ENCODE measurements around the gene CTSK.
"Not testable (repeated sequence)": the region's sequence is repeated elsewhere in the genome, so short reads cannot be mapped to it uniquely, and the experiment has no call there.

The CTSK gene

DNA sequence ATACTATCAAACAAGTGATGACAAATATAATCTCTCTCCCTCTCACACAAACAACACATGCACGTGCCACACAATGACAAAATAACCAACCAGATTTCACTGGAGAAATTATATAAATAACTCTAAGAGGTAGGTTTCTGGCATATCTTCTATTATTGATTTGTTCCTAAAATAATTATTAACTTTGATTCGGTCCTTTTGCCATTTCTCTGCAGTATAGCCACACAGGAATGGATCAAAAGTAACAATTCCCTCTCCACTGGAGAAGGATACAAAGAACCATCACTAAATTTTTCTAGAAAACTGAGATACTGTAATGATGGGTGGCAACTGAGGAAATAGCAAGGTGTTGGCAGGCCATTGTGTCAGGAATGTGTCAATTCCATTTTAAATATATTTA, 34.9 kb upstream of the CTSK start:
- no peak overlapping the region for H3K4me3 ChIP-seq (ENCODE audit: low read length)
- H3K4me2 ChIP-seq (ENCODE audit: low read length): no peak overlapping the region
- H3K4me1 ChIP-seq (ENCODE audit: low read length): peaks cover 27% of the 10 kb centered on the region
- H3K27me3 ChIP-seq (ENCODE audit: low read depth, low read length): no peaks in the 10 kb centered on the region
- H2AFZ ChIP-seq (ENCODE audit: low read depth, low read length): no peak overlapping the region
- no peak overlapping the region for H3K27ac ChIP-seq (ENCODE audit: low read length)
- no peaks in the 10 kb centered on the region for H4K20me1 ChIP-seq (ENCODE audit: insufficient read depth, low read length)
- H3K9me3 ChIP-seq (ENCODE audit: insufficient read depth, low read length): no peaks in the 10 kb centered on the region
- H3K36me3 ChIP-seq (replicated peaks; ENCODE audit: low read depth, low read length): peaks cover 44% of the 10 kb centered on the region
- no peak overlapping the region for H3K9ac ChIP-seq (ENCODE audit: low read length)
- TF ChIP-seq EZH2phosphoT487 (IDR thresholded peaks at IDR 0.05; ENCODE audit: low read depth): no peak
- TF ChIP-seq, protein P1, sequence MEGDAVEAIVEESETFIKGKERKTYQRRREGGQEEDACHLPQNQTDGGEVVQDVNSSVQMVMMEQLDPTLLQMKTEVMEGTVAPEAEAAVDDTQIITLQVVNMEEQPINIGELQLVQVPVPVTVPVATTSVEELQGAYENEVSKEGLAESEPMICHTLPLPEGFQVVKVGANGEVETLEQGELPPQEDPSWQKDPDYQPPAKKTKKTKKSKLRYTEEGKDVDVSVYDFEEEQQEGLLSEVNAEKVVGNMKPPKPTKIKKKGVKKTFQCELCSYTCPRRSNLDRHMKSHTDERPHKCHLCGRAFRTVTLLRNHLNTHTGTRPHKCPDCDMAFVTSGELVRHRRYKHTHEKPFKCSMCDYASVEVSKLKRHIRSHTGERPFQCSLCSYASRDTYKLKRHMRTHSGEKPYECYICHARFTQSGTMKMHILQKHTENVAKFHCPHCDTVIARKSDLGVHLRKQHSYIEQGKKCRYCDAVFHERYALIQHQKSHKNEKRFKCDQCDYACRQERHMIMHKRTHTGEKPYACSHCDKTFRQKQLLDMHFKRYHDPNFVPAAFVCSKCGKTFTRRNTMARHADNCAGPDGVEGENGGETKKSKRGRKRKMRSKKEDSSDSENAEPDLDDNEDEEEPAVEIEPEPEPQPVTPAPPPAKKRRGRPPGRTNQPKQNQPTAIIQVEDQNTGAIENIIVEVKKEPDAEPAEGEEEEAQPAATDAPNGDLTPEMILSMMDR (IDR thresholded peaks at IDR 0.05; ENCODE audit: low read depth, low read length): no peak
- no peaks in the 10 kb centered on the region for H3K79me2 ChIP-seq (ENCODE audit: low read length)

DNA sequence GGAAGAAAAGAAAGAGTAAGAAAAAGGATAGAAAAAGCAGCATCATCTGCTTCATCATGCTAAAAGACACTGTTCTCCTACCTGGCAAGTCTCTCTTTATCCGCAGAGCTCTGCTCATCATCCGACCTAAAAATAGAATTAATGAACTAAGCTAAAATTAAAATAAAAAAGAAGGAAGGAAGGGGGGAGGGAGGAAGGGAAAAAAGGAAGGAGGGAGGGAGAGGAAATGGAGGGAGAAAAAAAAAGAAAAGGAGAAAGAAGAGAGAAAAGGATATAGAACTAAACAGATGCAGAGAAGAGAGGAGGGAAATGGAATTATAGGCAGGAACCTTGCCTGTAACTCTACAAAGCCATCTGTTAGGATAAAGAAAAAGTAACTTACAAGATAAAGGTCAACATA, 34.3 kb upstream of the CTSK start:
- Histone ChIP-seq H3K4me3 (ENCODE audit: low read length) (no peak overlapping the region), H2AFZ (ENCODE audit: low read depth, low read length) (no peak overlapping the region), H3K79me2 (ENCODE audit: low read length) (no peaks in the 10 kb centered on the region), H3K27me3 (ENCODE audit: low read depth, low read length) (no peaks in the 10 kb centered on the region), H3K4me1 (ENCODE audit: low read length) (peaks cover 33% of the 10 kb centered on the region), H3K9me3 (ENCODE audit: insufficient read depth, low read length) (no peaks in the 10 kb centered on the region), H3K9ac (ENCODE audit: low read length) (no peak overlapping the region), H3K27ac (ENCODE audit: low read length) (no peak overlapping the region), H4K20me1 (ENCODE audit: insufficient read depth, low read length) (no peaks in the 10 kb centered on the region), H3K36me3 (replicated peaks; ENCODE audit: low read depth, low read length) (peaks cover 46% of the 10 kb centered on the region), H3K4me2 (ENCODE audit: low read length) (no peak overlapping the region)
- TF ChIP-seq EZH2phosphoT487 (IDR thresholded peaks at IDR 0.05; ENCODE audit: low read depth): no peak
- TF ChIP-seq, protein P1 (IDR thresholded peaks at IDR 0.05; ENCODE audit: low read depth, low read length): no peak

DNA sequence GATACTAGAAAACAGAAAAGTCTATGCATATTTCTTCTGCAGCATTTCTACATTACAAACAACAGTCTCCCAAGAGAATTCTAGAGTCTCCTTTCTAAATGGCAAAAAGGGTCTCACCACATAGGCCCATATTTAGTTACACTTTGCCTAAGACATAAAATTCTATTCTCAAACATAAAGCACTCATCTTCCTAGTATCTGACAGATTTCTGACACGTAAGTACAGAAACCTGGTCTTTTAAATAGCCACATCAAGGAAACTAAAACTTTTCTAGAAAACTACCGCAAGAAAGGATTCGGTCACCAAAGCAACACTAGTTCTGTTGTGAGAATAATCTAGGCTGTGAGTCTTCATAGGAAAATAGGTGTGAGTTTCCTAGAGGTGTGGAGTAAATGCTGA, 33.6 kb upstream of the CTSK start:
- Histone ChIP-seq H3K27ac (ENCODE audit: low read length) (no peak overlapping the region), H3K4me1 (ENCODE audit: low read length) (peaks cover 36% of the 10 kb centered on the region), H3K79me2 (ENCODE audit: low read length) (no peaks in the 10 kb centered on the region), H3K4me3 (ENCODE audit: low read length) (no peak overlapping the region), H3K36me3 (replicated peaks; ENCODE audit: low read depth, low read length) (peaks cover 44% of the 10 kb centered on the region), H3K9ac (ENCODE audit: low read length) (no peak overlapping the region), H3K4me2 (ENCODE audit: low read length) (no peak overlapping the region), H3K9me3 (ENCODE audit: insufficient read depth, low read length) (no peaks in the 10 kb centered on the region), H3K27me3 (ENCODE audit: low read depth, low read length) (no peaks in the 10 kb centered on the region), H2AFZ (ENCODE audit: low read depth, low read length) (no peak overlapping the region), H4K20me1 (ENCODE audit: insufficient read depth, low read length) (no peaks in the 10 kb centered on the region)
- no peak for TF ChIP-seq EZH2phosphoT487 (IDR thresholded peaks at IDR 0.05; ENCODE audit: low read depth)
- TF ChIP-seq, protein P1 (IDR thresholded peaks at IDR 0.05; ENCODE audit: low read depth, low read length): no peak

DNA sequence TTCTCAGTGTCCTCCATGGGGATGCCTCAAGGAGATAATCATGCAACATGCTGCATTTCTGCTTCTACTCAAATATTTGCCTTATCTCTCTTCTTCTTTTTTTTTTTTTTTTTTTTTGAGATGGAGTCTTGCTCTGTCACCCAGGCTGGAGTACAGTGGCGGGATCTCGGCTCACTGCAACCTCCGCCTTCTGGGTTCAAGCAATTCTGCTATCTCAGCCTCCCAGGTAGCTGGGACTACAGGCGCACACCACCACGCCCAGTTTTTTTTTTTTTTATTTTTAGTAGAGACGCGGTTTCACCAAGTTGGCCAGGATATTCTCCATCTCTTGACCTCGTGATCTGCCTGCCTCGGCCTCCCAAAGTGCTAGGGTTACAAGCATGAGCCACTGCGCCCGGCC, 32.8 kb upstream of the CTSK start:
- H3K27ac ChIP-seq (ENCODE audit: low read length); H3K79me2 ChIP-seq (ENCODE audit: low read length); H3K27me3 ChIP-seq (ENCODE audit: low read depth, low read length); H3K9me3 ChIP-seq (ENCODE audit: insufficient read depth, low read length); H2AFZ ChIP-seq (ENCODE audit: low read depth, low read length); H3K4me2 ChIP-seq (ENCODE audit: low read length); H3K9ac ChIP-seq (ENCODE audit: low read length); H4K20me1 ChIP-seq (ENCODE audit: insufficient read depth, low read length); H3K4me3 ChIP-seq (ENCODE audit: low read length): not testable (repeated sequence)
- Histone ChIP-seq H3K36me3 (replicated peaks; ENCODE audit: low read depth, low read length) (peaks cover 42% of the 10 kb centered on the region), H3K4me1 (ENCODE audit: low read length) (peaks cover 38% of the 10 kb centered on the region)
